ENCODE measurements around the gene KANK2.

DNA sequence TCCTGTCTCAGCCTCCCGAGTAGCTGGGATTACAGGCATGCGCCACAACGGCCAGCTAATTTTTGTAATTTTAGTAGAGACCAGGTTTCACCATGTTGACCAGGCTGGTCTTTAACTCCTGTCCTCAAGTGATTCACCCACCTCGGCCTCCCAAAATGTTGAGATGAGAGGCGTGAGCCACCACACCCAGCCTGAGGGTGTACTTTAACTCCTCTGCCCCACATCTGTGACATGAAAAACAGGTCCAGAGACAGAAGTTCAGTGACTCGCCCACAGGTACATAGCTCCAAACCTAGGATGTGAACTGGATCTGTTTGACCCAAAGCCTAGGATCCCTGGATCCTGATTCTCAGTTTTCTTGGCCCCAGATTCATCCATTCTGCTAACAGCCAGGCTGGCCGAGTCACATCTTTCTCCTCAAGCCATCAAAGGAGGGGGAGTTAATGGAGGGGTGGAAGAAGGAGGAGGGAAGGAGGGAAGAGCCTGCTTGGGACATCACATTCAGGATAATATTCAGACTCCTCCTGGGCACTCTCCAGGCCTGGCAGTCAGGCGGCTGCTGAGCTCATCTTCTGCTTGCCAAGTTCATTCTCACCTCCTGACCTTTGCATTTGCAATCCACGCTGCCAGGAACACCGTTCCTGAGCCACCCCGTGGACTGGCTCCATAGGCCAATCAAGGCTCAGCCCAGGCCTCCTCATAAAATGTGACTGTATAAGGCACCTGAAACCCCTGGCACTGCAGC lies 44.9 kb downstream of the KANK2 start:
- TF ChIP-seq EZH2 (IDR thresholded peaks at IDR 0.05; ENCODE audit: low read depth, unreplicated experiment) (no peak), CREB1 (CRISPR knock-in tag; IDR thresholded peaks at IDR 0.05; ENCODE audit: low read depth) (no peak), POLR2AphosphoS5 (IDR thresholded peaks at IDR 0.05; ENCODE audit: low read depth) (no peak)
- TF ChIP-seq, protein P1, sequence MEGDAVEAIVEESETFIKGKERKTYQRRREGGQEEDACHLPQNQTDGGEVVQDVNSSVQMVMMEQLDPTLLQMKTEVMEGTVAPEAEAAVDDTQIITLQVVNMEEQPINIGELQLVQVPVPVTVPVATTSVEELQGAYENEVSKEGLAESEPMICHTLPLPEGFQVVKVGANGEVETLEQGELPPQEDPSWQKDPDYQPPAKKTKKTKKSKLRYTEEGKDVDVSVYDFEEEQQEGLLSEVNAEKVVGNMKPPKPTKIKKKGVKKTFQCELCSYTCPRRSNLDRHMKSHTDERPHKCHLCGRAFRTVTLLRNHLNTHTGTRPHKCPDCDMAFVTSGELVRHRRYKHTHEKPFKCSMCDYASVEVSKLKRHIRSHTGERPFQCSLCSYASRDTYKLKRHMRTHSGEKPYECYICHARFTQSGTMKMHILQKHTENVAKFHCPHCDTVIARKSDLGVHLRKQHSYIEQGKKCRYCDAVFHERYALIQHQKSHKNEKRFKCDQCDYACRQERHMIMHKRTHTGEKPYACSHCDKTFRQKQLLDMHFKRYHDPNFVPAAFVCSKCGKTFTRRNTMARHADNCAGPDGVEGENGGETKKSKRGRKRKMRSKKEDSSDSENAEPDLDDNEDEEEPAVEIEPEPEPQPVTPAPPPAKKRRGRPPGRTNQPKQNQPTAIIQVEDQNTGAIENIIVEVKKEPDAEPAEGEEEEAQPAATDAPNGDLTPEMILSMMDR (conservative IDR thresholded peaks at IDR 0.05; ENCODE audit: low read depth in 2 of 2), result no peak
- TF ChIP-seq, protein P2, sequence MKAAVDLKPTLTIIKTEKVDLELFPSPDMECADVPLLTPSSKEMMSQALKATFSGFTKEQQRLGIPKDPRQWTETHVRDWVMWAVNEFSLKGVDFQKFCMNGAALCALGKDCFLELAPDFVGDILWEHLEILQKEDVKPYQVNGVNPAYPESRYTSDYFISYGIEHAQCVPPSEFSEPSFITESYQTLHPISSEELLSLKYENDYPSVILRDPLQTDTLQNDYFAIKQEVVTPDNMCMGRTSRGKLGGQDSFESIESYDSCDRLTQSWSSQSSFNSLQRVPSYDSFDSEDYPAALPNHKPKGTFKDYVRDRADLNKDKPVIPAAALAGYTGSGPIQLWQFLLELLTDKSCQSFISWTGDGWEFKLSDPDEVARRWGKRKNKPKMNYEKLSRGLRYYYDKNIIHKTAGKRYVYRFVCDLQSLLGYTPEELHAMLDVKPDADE (IDR thresholded peaks at IDR 0.05), result no peak

Data from GM23338 (cell line).